ENCODE data around the gene SRSF10. TPM values are rescaled to one million over a fixed set of nuclear protein-coding genes. Genes with fewer than 3 reads are reported as not detected.
"Not testable (repeated sequence)": the region's sequence is repeated elsewhere in the genome, so short reads cannot be mapped to it uniquely, and the experiment has no call there.

The SRSF10 gene
- total and polyA plus RNA-seq, 9 of the 15 experiments (the other 6 are each of a cell fraction or from before 2014, with no cell fraction given), result 154 to 264 (median 205) TPM

DNA sequence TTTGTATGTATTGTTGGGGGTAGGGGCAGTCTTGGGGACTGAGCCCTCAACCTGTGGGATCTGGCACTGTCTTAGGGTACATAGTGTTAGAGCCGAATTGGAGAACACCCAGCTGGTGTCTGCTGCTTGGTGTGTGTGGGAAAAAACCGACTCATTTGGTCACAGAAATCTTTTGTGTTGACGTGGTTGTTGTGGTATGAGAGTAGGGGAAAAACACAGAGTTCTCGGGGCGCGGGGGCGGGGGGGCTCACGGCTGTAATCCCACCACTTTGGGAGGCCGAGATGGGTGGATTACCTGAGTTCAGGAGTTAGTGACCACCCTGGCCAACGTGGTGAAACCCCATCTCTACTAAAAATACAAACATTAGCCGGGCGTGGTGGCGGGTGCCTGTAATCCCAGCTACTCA is 15.3 kb upstream of the SRSF10 start:
- CTCF ChIA-PET (ENCODE audit: low intra/inter-chr PET ratio), result no interaction called here
- no TSS peak for BruUV-seq (replicated peaks)
- in situ Hi-C loops (cut with MboI), result no loop called here

DNA sequence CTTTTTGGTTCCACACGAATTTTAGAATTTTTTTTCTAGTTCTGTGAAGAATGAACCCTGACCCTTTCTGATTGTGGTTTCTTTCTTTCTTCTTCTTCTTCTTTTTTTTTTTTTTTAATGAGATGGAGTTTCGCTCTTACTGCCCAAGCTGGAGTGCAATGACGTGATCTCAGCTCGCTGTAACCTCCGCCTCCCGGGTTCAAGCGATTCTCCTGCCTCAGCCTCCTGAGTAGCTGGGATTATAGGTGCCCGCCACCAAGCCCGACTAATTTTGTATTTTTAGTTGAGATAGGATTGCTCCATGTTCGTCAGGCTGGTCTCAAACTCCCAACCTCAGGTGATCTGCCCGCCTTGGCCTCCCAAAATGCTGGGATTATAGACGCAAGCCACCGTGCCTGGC is 11.9 kb upstream of the SRSF10 start:
- CTCF ChIA-PET (ENCODE audit: low intra/inter-chr PET ratio); H4K20me1 ChIP-seq (replicated peaks; ENCODE audit: control insufficient read depth, insufficient read depth, low read length); H3K36me3 ChIP-seq (ENCODE audit: control insufficient read depth, insufficient read depth, low read length); H3K9ac ChIP-seq (ENCODE audit: insufficient read depth in 1 of 2, low read depth in 2 of 2, low read length in 2 of 2); H3K4me2 ChIP-seq (ENCODE audit: insufficient read depth, low read length); DNase-seq (ENCODE audit: extremely low read depth in 1 of 4, low spot score in 3 of 4); POLR2A ChIA-PET; H3K79me2 ChIP-seq (ENCODE audit: control insufficient read depth, insufficient read depth, low read length); H3K9me1 ChIP-seq (ENCODE audit: control insufficient read depth, insufficient read depth, low read length); ATAC-seq; H3K4me1 ChIP-seq (replicated peaks in 1 of 2; ENCODE audit: control insufficient read depth in 2 of 2, insufficient read depth in 2 of 2, low read length in 2 of 2); intact Hi-C loops (cut with micrococcal nuclease); H2AFZ ChIP-seq (ENCODE audit: low read depth, low read length); H3K27me3 ChIP-seq (ENCODE audit: control insufficient read depth in 2 of 2, insufficient read depth in 2 of 2, low read length in 2 of 2); BruUV-seq (replicated peaks); H3K27ac ChIP-seq (ENCODE audit: extremely low read depth, low read depth, low read length); in situ Hi-C loops (cut with MboI); H3K4me3 ChIP-seq; FAIRE-seq; H3K9me3 ChIP-seq (replicated peaks; ENCODE audit: control insufficient read depth, insufficient read depth, low read depth, low read length): not testable (repeated sequence)
- 55% methylated on average over 11 of the region's 13 CpGs for WGBS (ENCODE audit: insufficient coverage, low coverage, missing lambda C conversion rate)

More for the DNA sequence above, 15.3 kb upstream of the SRSF10 start:
- intact Hi-C loops (cut with micrococcal nuclease), result no loop called here
- Histone ChIP-seq H3K4me3 (no peak overlapping the region), H3K4me2 (ENCODE audit: insufficient read depth, low read length) (no peak overlapping the region), H3K4me1 (replicated peaks in 1 of 2; ENCODE audit: control insufficient read depth in 2 of 2, insufficient read depth in 2 of 2, low read length in 2 of 2) (no peaks in the 10 kb centered on the region; a peak in 1 of 5 replicates), H3K9ac (ENCODE audit: insufficient read depth in 1 of 2, low read depth in 2 of 2, low read length in 2 of 2) (no peak overlapping the region), H3K9me1 (ENCODE audit: control insufficient read depth, insufficient read depth, low read length) (no peaks in the 10 kb centered on the region), H3K36me3 (ENCODE audit: control insufficient read depth, insufficient read depth, low read length) (no peaks in the 10 kb centered on the region), H3K9me3 (replicated peaks; ENCODE audit: control insufficient read depth, insufficient read depth, low read depth, low read length) (no peaks in the 10 kb centered on the region), H3K79me2 (ENCODE audit: control insufficient read depth, insufficient read depth, low read length) (no peaks in the 10 kb centered on the region), H2AFZ (ENCODE audit: low read depth, low read length) (no peak overlapping the region), H3K27ac (ENCODE audit: extremely low read depth, low read depth, low read length) (no peak overlapping the region), H3K27me3 (ENCODE audit: control insufficient read depth in 2 of 2, insufficient read depth in 2 of 2, low read length in 2 of 2) (peaks cover 4 to 9% of the 10 kb centered on the region in 2 experiments; a peak in 2 of 5 replicates), H4K20me1 (replicated peaks; ENCODE audit: control insufficient read depth, insufficient read depth, low read length) (no peaks in the 10 kb centered on the region)
- ATAC-seq, result no peak
- TF ChIP-seq BRD9 (IDR thresholded peaks at IDR 0.05; ENCODE audit: low read depth, partially characterized antibody) (no peak), ZNF12 (CRISPR knock-in tag; IDR thresholded peaks at IDR 0.05) (no peak), TCF7 (IDR thresholded peaks at IDR 0.05; ENCODE audit: borderline replicate concordance) (no peak), SNRNP70 (optimal IDR thresholded peaks at IDR 0.05; ENCODE audit: low read depth, low read length) (no peak), MTA2 (IDR thresholded peaks at IDR 0.05; ENCODE audit: low read depth) (no peak), NFIC (IDR thresholded peaks at IDR 0.05) (no peak), CBFB (CRISPR knock-in tag; IDR thresholded peaks at IDR 0.05) (no peak), ZNF830 (CRISPR knock-in tag; IDR thresholded peaks at IDR 0.05) (no peak), SUPT5H (IDR thresholded peaks at IDR 0.05) (no peak), KLF10 (CRISPR knock-in tag; IDR thresholded peaks at IDR 0.05) (no peak), ZSCAN29 (IDR thresholded peaks at IDR 0.05) (no peak), EZH2 (IDR thresholded peaks at IDR 0.05; ENCODE audit: borderline replicate concordance, low read depth, low read length) (no peak), FOSL1 (tag; conservative IDR thresholded peaks at IDR 0.05) (no peak), NCOR1 (IDR thresholded peaks at IDR 0.05) (no peak), WHSC1 (IDR thresholded peaks at IDR 0.05; ENCODE audit: low read length) (no peak), RBM34 (IDR thresholded peaks at IDR 0.05; ENCODE audit: borderline replicate concordance, insufficient read depth, low read length) (no peak), ZFP1 (CRISPR knock-in tag; IDR thresholded peaks at IDR 0.05) (no peak)
- TF ChIP-seq, protein P1, sequence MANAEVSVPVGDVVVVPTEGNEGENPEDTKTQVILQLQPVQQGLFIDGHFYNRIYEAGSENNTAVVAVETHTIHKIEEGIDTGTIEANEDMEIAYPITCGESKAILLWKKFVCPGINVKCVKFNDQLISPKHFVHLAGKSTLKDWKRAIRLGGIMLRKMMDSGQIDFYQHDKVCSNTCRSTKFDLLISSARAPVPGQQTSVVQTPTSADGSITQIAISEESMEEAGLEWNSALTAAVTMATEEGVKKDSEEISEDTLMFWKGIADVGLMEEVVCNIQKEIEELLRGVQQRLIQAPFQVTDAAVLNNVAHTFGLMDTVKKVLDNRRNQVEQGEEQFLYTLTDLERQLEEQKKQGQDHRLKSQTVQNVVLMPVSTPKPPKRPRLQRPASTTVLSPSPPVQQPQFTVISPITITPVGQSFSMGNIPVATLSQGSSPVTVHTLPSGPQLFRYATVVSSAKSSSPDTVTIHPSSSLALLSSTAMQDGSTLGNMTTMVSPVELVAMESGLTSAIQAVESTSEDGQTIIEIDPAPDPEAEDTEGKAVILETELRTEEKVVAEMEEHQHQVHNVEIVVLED (CRISPR knock-in tag; IDR thresholded peaks at IDR 0.05), result no peak
- WGBS (ENCODE audit: insufficient coverage, low coverage, missing lambda C conversion rate), result 4% methylated on average over 10 of the region's 13 CpGs
- no peak for DNase-seq (ENCODE audit: extremely low read depth in 1 of 4, low spot score in 3 of 4)
- POLR2A ChIA-PET, result interaction anchor here (0.6 to 0.8 kb wide), 5 partner anchors 9 to 29 kb away, joined by 3 read pairs; partner anchors contain the start of gene SRSF10
- no peak for FAIRE-seq

Measured in K562 (cell line).